HCT116 (cell line): ENCODE measurements around the gene HERC2. TPM values are rescaled to one million over a fixed set of nuclear protein-coding genes. Genes with fewer than 3 reads are reported as not detected.
"Not testable (repeated sequence)": the region's sequence is repeated elsewhere in the genome, so short reads cannot be mapped to it uniquely, and the experiment has no call there.

ENCODE experiments used
- ATAC-seq: fragments of 200-7000 bp; cut with Tn5 transposase; 2 replicates; pipeline ENCODE4 v1.9.1; 2020; ENCODE audit warnings: mild to moderate bottlenecking, moderate library complexity
- BruUV-seq: library from RNA; stranded (reverse); fragments of 400-500 nt; replicated peaks from 2 replicates; lab custom pipeline; 2021; lab: Mats Ljungman, UMichigan
- CTCF ChIA-PET: fragments of 300-600 bp; sonication (Branson Sonifier 250); formaldehyde crosslinking; loops from one replicate; lab custom pipeline; 2021; ENCODE audit warnings: antibody characterized with exemption; lab: Charles Lee
- POLR2A ChIA-PET: fragments of 300-600, 350-600 bp; sonication (Branson Sonifier 250); formaldehyde crosslinking; loops from one replicate; lab custom pipeline; 2021; ENCODE audit warnings: antibody characterized with exemption; lab: Charles Lee
- RAD21 ChIA-PET, 2 experiments: fragments of 300-600 bp; sonication (Branson Sonifier 250); formaldehyde crosslinking; loops; one replicate each; lab custom pipeline; 2023; ENCODE audit warnings: low total read pairs in 2 of 2; ENCODE audit not compliant: uncharacterized antibody in 2 of 2, unreplicated experiment in 2 of 2, low non-redundant PET in 1 of 2; lab: Charles Lee
- DNase-seq: peaks from one replicate; pipeline ENCODE4 v3.0.0-alpha.2; 2010; ENCODE audit warnings: low read depth, low spot score
- H2AFZ ChIP-seq: fragments of 200-600 bp; shearing (Covaris generic), sonication (generic); 2 replicates; pipeline ENCODE4 v1.6.1; 2017; ENCODE audit warnings: low read depth, mixed run types, mixed read lengths, antibody characterized with exemption, low read length; ENCODE audit not compliant: poor library complexity, severe bottlenecking
- H3K27ac ChIP-seq: 2 replicates; pipeline ENCODE4 v1.5.1; 2012; ENCODE audit warnings: low read depth, low read length
- H3K27me3 ChIP-seq: fragments of 200-600 bp; sonication (generic); 2 replicates; pipeline ENCODE4 v1.6.1; 2016; ENCODE audit warnings: mixed run types, low read length, mixed read lengths; ENCODE audit not compliant: insufficient read depth
- H3K36me3 ChIP-seq, 2 experiments: fragments of 200-500 bp in 1 of 2; fragments of 200-600 bp in 1 of 2; sonication (Bioruptor generic) in 1 of 2; sonication (generic) in 1 of 2; 2 replicates each; pipeline versions ENCODE4 v1.5.1 to v1.6.1; 2014 to 2016; ENCODE audit warnings: low read length in 2 of 2, inconsistent platforms in 1 of 2, mixed read lengths in 1 of 2, mixed run types in 1 of 2; ENCODE audit not compliant: insufficient read depth in 2 of 2, control insufficient read depth in 1 of 2
- H3K4me1 ChIP-seq, 2 experiments: fragments of 200-600 bp in 1 of 2; sonication (generic) in 1 of 2; 2 replicates each; pipeline versions ENCODE4 v1.5.1 to v1.6.1; 2012 to 2017; ENCODE audit warnings: low read length in 2 of 2, inconsistent platforms in 1 of 2, mild to moderate bottlenecking in 1 of 2, mixed read lengths in 1 of 2, mixed run types in 1 of 2, moderate library complexity in 1 of 2; ENCODE audit not compliant: insufficient read depth in 2 of 2, control insufficient read depth in 1 of 2
- H3K4me2 ChIP-seq: fragments of 200-600 bp; sonication (generic); 2 replicates; pipeline ENCODE4 v1.6.1; 2017; ENCODE audit warnings: mixed run types, low read length, mixed read lengths
- H3K4me3 ChIP-seq, 2 experiments: fragments of 200-600 bp in 1 of 2; sonication (generic) in 1 of 2; replicated peaks in 1 of 2; 2 replicates each; pipeline ENCODE4 v1.5.1; 2011 to 2016; ENCODE audit warnings: low read length in 2 of 2, control low read depth in 1 of 2, low read depth in 1 of 2, mild to moderate bottlenecking in 1 of 2, mixed read lengths in 1 of 2, mixed run types in 1 of 2
- H3K79me2 ChIP-seq: fragments of 200-600 bp; sonication (generic); 2 replicates; pipeline ENCODE4 v1.6.1; 2017; ENCODE audit warnings: mild to moderate bottlenecking, mixed run types, low read length, moderate library complexity, mixed read lengths; ENCODE audit not compliant: insufficient read depth
- H3K9ac ChIP-seq: fragments of 200-600 bp; sonication (generic); 2 replicates; pipeline ENCODE4 v1.6.1; 2016; ENCODE audit warnings: low read length, mixed read lengths
- H3K9me2 ChIP-seq: fragments of 200-600 bp; sonication (generic), shearing (Covaris generic); 2 replicates; pipeline ENCODE4 v1.6.1; 2017; ENCODE audit warnings: mixed run types, mild to moderate bottlenecking, moderate library complexity; ENCODE audit not compliant: insufficient read depth
- H3K9me3 ChIP-seq, 2 experiments: fragments of 200-500 bp in 1 of 2; fragments of 200-600 bp in 1 of 2; sonication (Bioruptor generic) in 1 of 2; sonication (generic) in 1 of 2; 2 replicates each; pipeline ENCODE4 v1.6.1; 2014 to 2017; ENCODE audit warnings: low read length in 2 of 2, mixed read lengths in 2 of 2, inconsistent platforms in 1 of 2, low read depth in 1 of 2, mild to moderate bottlenecking in 1 of 2, mixed run types in 1 of 2, moderate library complexity in 1 of 2; ENCODE audit not compliant: control insufficient read depth in 1 of 2, insufficient read depth in 1 of 2
- H4K20me1 ChIP-seq: fragments of 200-600 bp; sonication (generic), shearing (Covaris generic); 2 replicates; pipeline ENCODE4 v1.6.1; 2017; ENCODE audit warnings: mixed run types, mild to moderate bottlenecking, moderate library complexity; ENCODE audit not compliant: insufficient read depth
- CBX3 ChIP-seq: IDR thresholded peaks from 2 replicates; pipeline ENCODE4 v1.6.1; 2012; ENCODE audit warnings: low read depth
- CEBPB ChIP-seq: IDR thresholded peaks from 2 replicates; pipeline ENCODE4 v1.6.1; 2012; ENCODE audit warnings: low read depth
- ELF1 ChIP-seq: IDR thresholded peaks from 2 replicates; pipeline ENCODE4 v1.6.1; 2012; ENCODE audit warnings: low read depth, borderline replicate concordance
- EZH2 ChIP-seq: fragments of 200-600 bp; sonication (generic); IDR thresholded peaks from 2 replicates; pipeline ENCODE4 v1.6.1; 2017; ENCODE audit warnings: antibody characterized with exemption, mixed run types
- EZH2phosphoT487 ChIP-seq: fragments of 200-600 bp; IDR thresholded peaks from 2 replicates; pipeline ENCODE4 v1.6.1; 2018; ENCODE audit warnings: antibody characterized with exemption, borderline replicate concordance
- FOSL1 ChIP-seq: IDR thresholded peaks from 2 replicates; pipeline ENCODE4 v1.6.1; 2012; ENCODE audit warnings: low read depth
- POLR2A ChIP-seq: IDR thresholded peaks from 2 replicates; pipeline ENCODE4 v1.7.0; 2011; ENCODE audit warnings: borderline replicate concordance; ENCODE audit not compliant: insufficient read depth, insufficient read length; ENCODE audit errors: extremely low read depth
- SIN3A ChIP-seq: IDR thresholded peaks from 2 replicates; pipeline ENCODE4 v1.6.1; 2012; ENCODE audit warnings: low read depth
- SP1 ChIP-seq: IDR thresholded peaks from 2 replicates; pipeline ENCODE4 v1.6.1; 2012; ENCODE audit warnings: low read depth
- ZFX ChIP-seq: fragments of 450-650 bp; IDR thresholded peaks from 2 replicates; pipeline ENCODE4 v1.6.1; 2017
- ZNF274 ChIP-seq: fragments of 200-500 bp; sonication (Bioruptor generic); IDR thresholded peaks from 2 replicates; pipeline ENCODE4 v1.6.1; 2014; ENCODE audit warnings: mild to moderate bottlenecking, low read depth, low read length, inconsistent platforms
- intact Hi-C: fragments of 100-400 bp; cut with micrococcal nuclease; formaldehyde crosslinking; loops from 2 replicates; pipeline ENCODE4 v1.10.0; 2022
- total RNA-seq: library from RNA; stranded (reverse); gene quantifications from one replicate; pipeline ENCODE4 v1.2.1, GENCODE V29; 2021; ENCODE audit not compliant: unreplicated experiment
- TF ChIP-seq, protein P1 (sequence below): IDR thresholded peaks from 2 replicates; pipeline ENCODE4 v1.6.1; 2012; ENCODE audit warnings: low read depth
- TF ChIP-seq, protein P2 (sequence below): IDR thresholded peaks from 2 replicates; pipeline ENCODE4 v1.6.1; 2012

HERC2 gene
- total RNA-seq, 1 experiment from 2014 or later, result 55.5 TPM

- DNase-seq, RAD21 ChIA-PET, H3K4me2 ChIP-seq, H2AFZ ChIP-seq, H4K20me1 ChIP-seq, ATAC-seq, POLR2A ChIA-PET, H3K27me3 ChIP-seq, BruUV-seq, H3K9ac ChIP-seq, H3K27ac ChIP-seq, H3K9me2 ChIP-seq, H3K4me1 ChIP-seq, H3K9me3 ChIP-seq, intact Hi-C loops, H3K4me3 ChIP-seq: not testable (repeated sequence)
- Histone ChIP-seq H3K36me3 (peaks cover 4 to 10% of the 10 kb centered on the region in 2 experiments; a peak in 3 of 4 replicates), H3K79me2 (peaks cover 24% of the 10 kb centered on the region)
- CTCF ChIA-PET, result interaction anchor here (0.7 kb wide), 1 partner anchor 19 kb away, joined by 3 read pairs; no protein-coding TSS in a partner anchor
Measured at GRCh38 chr15:28145419-28145818, 176.6 kb downstream of the HERC2 start.

DNA sequence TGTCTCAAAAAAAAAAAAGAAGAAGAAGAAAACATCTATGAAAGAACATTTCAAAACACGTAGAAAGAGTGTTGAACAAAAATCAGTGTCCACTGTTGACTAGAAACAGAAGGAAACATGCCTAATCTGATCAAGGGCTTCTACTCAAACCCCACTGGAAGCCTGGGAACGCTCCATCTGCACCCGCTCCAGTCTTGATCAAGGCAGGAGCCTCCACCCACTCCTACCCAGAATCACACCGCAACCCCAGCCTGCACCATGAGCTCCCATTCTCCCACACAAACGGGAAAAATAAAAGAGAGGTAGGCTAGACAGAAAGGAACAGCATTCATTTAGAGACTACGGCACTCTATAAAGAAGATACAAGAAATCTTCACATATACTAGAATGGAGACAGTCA, 181.9 kb downstream of the HERC2 start:
- TF ChIP-seq ELF1 (no peak), CBX3 (no peak), EZH2 (no peak), POLR2A (no peak), EZH2phosphoT487 (no peak), CEBPB (no peak), SP1 (no peak), SIN3A (no peak), ZFX (no peak), ZNF274 (no peak), FOSL1 (no peak)
- TF ChIP-seq, protein P1, sequence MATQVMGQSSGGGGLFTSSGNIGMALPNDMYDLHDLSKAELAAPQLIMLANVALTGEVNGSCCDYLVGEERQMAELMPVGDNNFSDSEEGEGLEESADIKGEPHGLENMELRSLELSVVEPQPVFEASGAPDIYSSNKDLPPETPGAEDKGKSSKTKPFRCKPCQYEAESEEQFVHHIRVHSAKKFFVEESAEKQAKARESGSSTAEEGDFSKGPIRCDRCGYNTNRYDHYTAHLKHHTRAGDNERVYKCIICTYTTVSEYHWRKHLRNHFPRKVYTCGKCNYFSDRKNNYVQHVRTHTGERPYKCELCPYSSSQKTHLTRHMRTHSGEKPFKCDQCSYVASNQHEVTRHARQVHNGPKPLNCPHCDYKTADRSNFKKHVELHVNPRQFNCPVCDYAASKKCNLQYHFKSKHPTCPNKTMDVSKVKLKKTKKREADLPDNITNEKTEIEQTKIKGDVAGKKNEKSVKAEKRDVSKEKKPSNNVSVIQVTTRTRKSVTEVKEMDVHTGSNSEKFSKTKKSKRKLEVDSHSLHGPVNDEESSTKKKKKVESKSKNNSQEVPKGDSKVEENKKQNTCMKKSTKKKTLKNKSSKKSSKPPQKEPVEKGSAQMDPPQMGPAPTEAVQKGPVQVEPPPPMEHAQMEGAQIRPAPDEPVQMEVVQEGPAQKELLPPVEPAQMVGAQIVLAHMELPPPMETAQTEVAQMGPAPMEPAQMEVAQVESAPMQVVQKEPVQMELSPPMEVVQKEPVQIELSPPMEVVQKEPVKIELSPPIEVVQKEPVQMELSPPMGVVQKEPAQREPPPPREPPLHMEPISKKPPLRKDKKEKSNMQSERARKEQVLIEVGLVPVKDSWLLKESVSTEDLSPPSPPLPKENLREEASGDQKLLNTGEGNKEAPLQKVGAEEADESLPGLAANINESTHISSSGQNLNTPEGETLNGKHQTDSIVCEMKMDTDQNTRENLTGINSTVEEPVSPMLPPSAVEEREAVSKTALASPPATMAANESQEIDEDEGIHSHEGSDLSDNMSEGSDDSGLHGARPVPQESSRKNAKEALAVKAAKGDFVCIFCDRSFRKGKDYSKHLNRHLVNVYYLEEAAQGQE, result no peak
- TF ChIP-seq, protein P2, sequence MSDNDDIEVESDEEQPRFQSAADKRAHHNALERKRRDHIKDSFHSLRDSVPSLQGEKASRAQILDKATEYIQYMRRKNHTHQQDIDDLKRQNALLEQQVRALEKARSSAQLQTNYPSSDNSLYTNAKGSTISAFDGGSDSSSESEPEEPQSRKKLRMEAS, result no peak
- Histone ChIP-seq H4K20me1 (no peaks in the 10 kb centered on the region), H3K36me3 (peaks cover 0 to 7% of the 10 kb centered on the region in 2 experiments; a peak in 2 of 4 replicates), H3K4me3 (no peak overlapping the region), H3K79me2 (no peaks in the 10 kb centered on the region), H2AFZ (no peak overlapping the region), H3K9me2 (no peaks in the 10 kb centered on the region), H3K4me2 (no peak overlapping the region), H3K27ac (no peak overlapping the region), H3K4me1 (no peaks in the 10 kb centered on the region), H3K9me3 (no peaks in the 10 kb centered on the region), H3K27me3 (no peaks in the 10 kb centered on the region), H3K9ac (no peak overlapping the region)
- intact Hi-C loops, result no loop called here
- DNase-seq (no peak), ATAC-seq (no peak)
- BruUV-seq, result no TSS peak
- POLR2A ChIA-PET, result no interaction called here
- CTCF ChIA-PET, result no interaction called here
- RAD21 ChIA-PET, result no interaction called here

- BruUV-seq, POLR2A ChIA-PET, H3K79me2 ChIP-seq, ATAC-seq, H2AFZ ChIP-seq, H4K20me1 ChIP-seq, intact Hi-C loops, RAD21 ChIA-PET, H3K27me3 ChIP-seq, CTCF ChIA-PET, H3K4me3 ChIP-seq, H3K27ac ChIP-seq, H3K9me2 ChIP-seq, H3K9ac ChIP-seq, H3K9me3 ChIP-seq, DNase-seq, H3K4me2 ChIP-seq, H3K4me1 ChIP-seq, H3K36me3 ChIP-seq: not testable (repeated sequence)
Measured at GRCh38 chr15:28137408-28138039, 184.5 kb downstream of the HERC2 start.
